H9 (cell line): ENCODE data around the gene SCNN1G. TPM values are rescaled to one million over a fixed set of nuclear protein-coding genes. Genes with fewer than 3 reads are reported as not detected.
A peak's percentile ranks its signal among the peaks of the same experiment; 100 is the strongest.

Source experiments
- DNase-seq: peaks from one replicate; pipeline ENCODE4 v3.0.0-alpha.2; 2017
- H2AFZ ChIP-seq: one replicate; pipeline ENCODE4 v1.6.1; 2013; ENCODE audit warnings: mild to moderate bottlenecking, low read length, control low read depth, moderate library complexity
- H2AK5ac ChIP-seq: 2 replicates; pipeline ENCODE4 v1.6.1; 2013; ENCODE audit warnings: low read length, control low read depth, mixed read lengths; ENCODE audit not compliant: insufficient read length
- H2BK120ac ChIP-seq: one replicate; pipeline ENCODE4 v1.6.1; 2013; ENCODE audit warnings: low read depth, mild to moderate bottlenecking, low read length, control low read depth, inconsistent platforms; ENCODE audit not compliant: poor library complexity, severe bottlenecking
- H2BK12ac ChIP-seq: 2 replicates; pipeline ENCODE4 v1.6.1; 2013; ENCODE audit warnings: low read length, control low read depth, mixed read lengths, low read depth; ENCODE audit not compliant: insufficient read length
- H2BK15ac ChIP-seq: 2 replicates; pipeline ENCODE4 v1.6.1; 2013; ENCODE audit warnings: low read depth, low read length, control low read depth
- H2BK20ac ChIP-seq: one replicate; pipeline ENCODE4 v1.6.1; 2013; ENCODE audit warnings: low read depth, mild to moderate bottlenecking, low read length, control low read depth, inconsistent platforms; ENCODE audit not compliant: poor library complexity, severe bottlenecking
- H2BK5ac ChIP-seq: 2 replicates; pipeline ENCODE4 v1.6.1; 2013; ENCODE audit warnings: low read length, control low read depth, mixed read lengths; ENCODE audit not compliant: insufficient read length
- H3K14ac ChIP-seq: 2 replicates; pipeline ENCODE4 v1.6.1; 2013; ENCODE audit warnings: low read length, control low read depth; ENCODE audit not compliant: insufficient read depth
- H3K18ac ChIP-seq: 2 replicates; pipeline ENCODE4 v1.6.1; 2013; ENCODE audit warnings: low read depth, mild to moderate bottlenecking, mixed read lengths, low read length, control low read depth; ENCODE audit not compliant: insufficient read length
- H3K23ac ChIP-seq: 2 replicates; pipeline ENCODE4 v1.6.1; 2013; ENCODE audit warnings: low read length, control low read depth, mixed read lengths, low read depth; ENCODE audit not compliant: insufficient read length
- H3K23me2 ChIP-seq: 2 replicates; pipeline ENCODE4 v1.6.1; 2013; ENCODE audit warnings: low read depth, mild to moderate bottlenecking, mixed read lengths, low read length, control low read depth; ENCODE audit not compliant: insufficient read length, poor library complexity, severe bottlenecking
- H3K27ac ChIP-seq: 2 replicates; pipeline ENCODE4 v1.5.1; 2013; ENCODE audit warnings: low read length, control low read depth, mixed read lengths, low read depth; ENCODE audit not compliant: insufficient read length
- H3K27me3 ChIP-seq: 2 replicates; pipeline ENCODE4 v1.6.1; 2013; ENCODE audit warnings: low read length, control low read depth, inconsistent platforms; ENCODE audit not compliant: insufficient read depth
- H3K4ac ChIP-seq: 2 replicates; pipeline ENCODE4 v1.6.1; 2013; ENCODE audit warnings: low read depth, mild to moderate bottlenecking, control low read depth, inconsistent platforms, low read length, moderate library complexity
- H3K4me1 ChIP-seq: 2 replicates; pipeline ENCODE4 v1.6.1; 2013; ENCODE audit warnings: low read length, control low read depth, inconsistent platforms; ENCODE audit not compliant: insufficient read depth
- H3K4me2 ChIP-seq: 2 replicates; pipeline ENCODE4 v1.6.1; 2013; ENCODE audit warnings: low read length, control low read depth, mixed read lengths; ENCODE audit not compliant: insufficient read length, insufficient read depth
- H3K56ac ChIP-seq: 2 replicates; pipeline ENCODE4 v1.6.1; 2013; ENCODE audit warnings: low read depth, mild to moderate bottlenecking, mixed read lengths, low read length, control low read depth; ENCODE audit not compliant: insufficient read length
- H3K79me1 ChIP-seq: 2 replicates; pipeline ENCODE4 v1.6.1; 2013; ENCODE audit warnings: low read depth, mild to moderate bottlenecking, moderate library complexity, low read length, control low read depth, inconsistent platforms; ENCODE audit not compliant: insufficient read depth, poor library complexity, severe bottlenecking
- H3K79me2 ChIP-seq: 2 replicates; pipeline ENCODE4 v1.6.1; 2013; ENCODE audit warnings: low read length, control low read depth, inconsistent platforms; ENCODE audit not compliant: insufficient read depth
- H3K9ac ChIP-seq: 2 replicates; pipeline ENCODE4 v1.6.1; 2013; ENCODE audit warnings: low read length, control low read depth, mixed read lengths; ENCODE audit not compliant: insufficient read length; ENCODE audit errors: extremely low read depth
- H3K9me3 ChIP-seq: one replicate; pipeline ENCODE4 v1.6.1; 2013; ENCODE audit warnings: low read depth, low read length, inconsistent platforms; ENCODE audit not compliant: control insufficient read depth
- H3T11ph ChIP-seq: one replicate; pipeline ENCODE4 v1.6.1; 2013; ENCODE audit warnings: mild to moderate bottlenecking, low read length, control low read depth, inconsistent platforms
- H4K20me1 ChIP-seq: one replicate; pipeline ENCODE4 v1.6.1; 2013; ENCODE audit not compliant: control insufficient read depth, insufficient read length, insufficient read depth
- H4K5ac ChIP-seq: 2 replicates; pipeline ENCODE4 v1.6.1; 2013; ENCODE audit warnings: low read depth, mild to moderate bottlenecking, mixed read lengths, low read length, control low read depth; ENCODE audit not compliant: insufficient read length
- H4K8ac ChIP-seq: replicated peaks from 2 replicates; pipeline ENCODE4 v1.6.1; 2013; ENCODE audit warnings: low read length, control low read depth, mixed read lengths, low read depth; ENCODE audit not compliant: insufficient read length
- H4K91ac ChIP-seq: 2 replicates; pipeline ENCODE4 v1.6.1; 2013; ENCODE audit warnings: low read depth, mild to moderate bottlenecking, moderate library complexity, mixed read lengths, low read length, control low read depth; ENCODE audit not compliant: insufficient read length
- H3K27ac Mint-ChIP-seq, 3 experiments: 2 replicates in 2 of 3; 3 replicates in 1 of 3; pipeline ENCODE4 v1.8.0; 2020 to 2021; ENCODE audit warnings: mixed read lengths in 3 of 3, mild to moderate bottlenecking in 1 of 3, moderate library complexity in 1 of 3
- H3K27me3 Mint-ChIP-seq: 2 replicates; pipeline ENCODE4 v1.8.0; 2021; ENCODE audit warnings: low read depth, mild to moderate bottlenecking, moderate library complexity, mixed read lengths
- H3K36me3 Mint-ChIP-seq, 3 experiments: 2 replicates in 2 of 3; 3 replicates in 1 of 3; pipeline ENCODE4 v1.8.0; 2020 to 2021; ENCODE audit warnings: low read depth in 3 of 3, mixed read lengths in 3 of 3; ENCODE audit not compliant: insufficient read depth in 1 of 3
- H3K4me1 Mint-ChIP-seq, 2 experiments: 2 replicates each; pipeline ENCODE4 v1.8.0; 2020; ENCODE audit warnings: mixed read lengths in 2 of 2
- H3K4me3 Mint-ChIP-seq, 2 experiments: 2 replicates in 1 of 2; 3 replicates in 1 of 2; pipeline ENCODE4 v1.8.0; 2020 to 2021; ENCODE audit warnings: mild to moderate bottlenecking in 2 of 2, mixed read lengths in 2 of 2, moderate library complexity in 1 of 2
- H3K9me3 Mint-ChIP-seq, 2 experiments: 2 replicates in 1 of 2; 3 replicates in 1 of 2; pipeline ENCODE4 v1.8.0; 2020; ENCODE audit warnings: mild to moderate bottlenecking in 2 of 2, mixed read lengths in 2 of 2, moderate library complexity in 1 of 2
- CTCF ChIP-seq: fragments of 200-600 bp; sonication (generic); conservative IDR thresholded peaks from 3 replicates; pipeline ENCODE4 v1.8.0; 2021; ENCODE audit warnings: antibody characterized with exemption, mild to moderate bottlenecking
- WGBS: extraction: QIAGEN DNeasy Blood & Tissue Kit; methylation state at CpG from one replicate; pipeline ENCODE4 v1.1.7; 2013; ENCODE audit warnings: missing lambda C conversion rate, low lambda C conversion rate, mixed read lengths; ENCODE audit not compliant: insufficient read length; ENCODE audit errors: extremely low coverage; 5-methylcytosine and 5-hydroxymethylcytosine counted together
- total RNA-seq: library from RNA; stranded (reverse); gene quantifications from 2 replicates; pipeline ENCODE4 v1.2.1, GENCODE V29; 2021

The SCNN1G gene
- total RNA-seq, 1 experiment from 2014 or later, result 0.74 TPM

GRCh38 chr16:23145608-23146007 is 36.9 kb upstream of the SCNN1G start:
- no peak overlapping the region for H2BK12ac ChIP-seq
- peaks cover 21% of the 10 kb centered on the region; the same call in 1 of the 2 replicates for H3K79me2 ChIP-seq
- H4K8ac ChIP-seq, result no peak overlapping the region
- no peaks in the 10 kb centered on the region for H3K27me3 ChIP-seq
- H3T11ph ChIP-seq, result no peak overlapping the region
- H3K27ac ChIP-seq, result no peak overlapping the region
- H3K23me2 ChIP-seq, result peaks cover 6% of the 10 kb centered on the region
- no peak for TF ChIP-seq CTCF
- Mint-ChIP-seq H3K4me1 (peaks cover 43 to 53% of the 10 kb centered on the region in 2 experiments), H3K9me3 (no peaks in the 10 kb centered on the region), H3K27me3 (peaks cover 6% of the 10 kb centered on the region), H3K4me3 (peak overlapping the region in 1 of 2 experiments; percentile 53; a peak in 2 of 5 replicates), H3K36me3 (peaks cover 0 to 2% (median 0%) of the 10 kb centered on the region in 3 experiments; a peak in 2 of 7 replicates), H3K27ac (peak overlapping the region in 1 of 3 experiments; percentile 20; a peak in 1 of 7 replicates)
- no peak overlapping the region for H3K18ac ChIP-seq
- no peak for DNase-seq
- H3K4me2 ChIP-seq, result peak overlapping the region; percentile 38
- H3K23ac ChIP-seq, result no peak overlapping the region
- no peak overlapping the region for H2BK5ac ChIP-seq
- H2AFZ ChIP-seq, result no peak overlapping the region
- H3K4ac ChIP-seq, result no peak overlapping the region
- H3K14ac ChIP-seq, result no peak overlapping the region
- no peak overlapping the region for H2AK5ac ChIP-seq
- H4K5ac ChIP-seq, result no peak overlapping the region
- H3K79me1 ChIP-seq, result peaks cover 5% of the 10 kb centered on the region
- H3K56ac ChIP-seq, result no peak overlapping the region
- H3K9me3 ChIP-seq, result no peaks in the 10 kb centered on the region
- WGBS, result no CpG with 5 or more reads among the region's 3 CpGs
- no peaks in the 10 kb centered on the region for H4K20me1 ChIP-seq
- H2BK20ac ChIP-seq, result no peak overlapping the region
- H2BK15ac ChIP-seq, result no peak overlapping the region
- peaks cover 9% of the 10 kb centered on the region; the same call in 1 of the 2 replicates for H3K4me1 ChIP-seq
- H2BK120ac ChIP-seq, result no peak overlapping the region
- H3K9ac ChIP-seq, result no peak overlapping the region
- H4K91ac ChIP-seq, result no peak overlapping the region
